ENCODE data around the gene HS3ST6.

The HS3ST6 gene

GRCh38 chr16:1871974-1872635 is 46.1 kb downstream of the HS3ST6 start, which contains the start of gene MEIOB:
Gene MEIOB (minus strand): TSS chr16:1872164. CDS start chr16:1868175, 3,989 bp downstream.
- no peaks in the 10 kb centered on the region for H3K4me1 ChIP-seq (ENCODE audit: control insufficient read depth, insufficient read depth, low read length)
- no peaks in the 10 kb centered on the region for H3K36me3 ChIP-seq (ENCODE audit: control insufficient read depth, insufficient read depth, low read length)
- no peak within 1 kb of the TSS for H3K27ac ChIP-seq (ENCODE audit: low read depth, low read length)
- no peak within 1 kb of the TSS for H3K9ac ChIP-seq (ENCODE audit: low read length)
- peaks cover 3% of the 10 kb centered on the region for H3K27me3 ChIP-seq (ENCODE audit: control insufficient read depth, insufficient read depth, low read length)
- no peak within 1 kb of the TSS for H3K4me3 ChIP-seq (ENCODE audit: low read length)

- peaks cover 3% of the 10 kb centered on the region for H3K27me3 ChIP-seq (ENCODE audit: control insufficient read depth, insufficient read depth, low read length)
- H3K4me3 ChIP-seq (ENCODE audit: low read length), result no peak overlapping the region
- no peaks in the 10 kb centered on the region for H3K36me3 ChIP-seq (ENCODE audit: control insufficient read depth, insufficient read depth, low read length)
- H3K4me1 ChIP-seq (ENCODE audit: control insufficient read depth, insufficient read depth, low read length), result no peaks in the 10 kb centered on the region
- no peak overlapping the region for H3K27ac ChIP-seq (ENCODE audit: low read depth, low read length)
- H3K9ac ChIP-seq (ENCODE audit: low read length), result no peak overlapping the region
These were observed 47.7 kb downstream of the HS3ST6 start for GRCh38 chr16:1870365-1871082.

GRCh38 chr16:1865902-1866690 is 52.1 kb downstream of the HS3ST6 start:
- Histone ChIP-seq H3K9ac (ENCODE audit: low read length) (no peak overlapping the region), H3K4me3 (ENCODE audit: low read length) (no peak overlapping the region), H3K27ac (ENCODE audit: low read depth, low read length) (no peak overlapping the region), H3K36me3 (ENCODE audit: control insufficient read depth, insufficient read depth, low read length) (no peaks in the 10 kb centered on the region), H3K4me1 (ENCODE audit: control insufficient read depth, insufficient read depth, low read length) (no peaks in the 10 kb centered on the region), H3K27me3 (ENCODE audit: control insufficient read depth, insufficient read depth, low read length) (peaks cover 3% of the 10 kb centered on the region)

- Histone ChIP-seq H3K27me3 (ENCODE audit: control insufficient read depth, insufficient read depth, low read length) (peaks cover 3% of the 10 kb centered on the region), H3K27ac (ENCODE audit: low read depth, low read length) (no peak overlapping the region), H3K4me3 (ENCODE audit: low read length) (no peak overlapping the region), H3K4me1 (ENCODE audit: control insufficient read depth, insufficient read depth, low read length) (no peaks in the 10 kb centered on the region), H3K9ac (ENCODE audit: low read length) (no peak overlapping the region), H3K36me3 (ENCODE audit: control insufficient read depth, insufficient read depth, low read length) (no peaks in the 10 kb centered on the region)
These were observed 54.3 kb downstream of the HS3ST6 start for GRCh38 chr16:1863681-1864460.

GRCh38 chr16:1862394-1862793 is 55.8 kb downstream of the HS3ST6 start:
- Histone ChIP-seq H3K9ac (ENCODE audit: low read length) (no peak overlapping the region), H3K36me3 (ENCODE audit: control insufficient read depth, insufficient read depth, low read length) (no peaks in the 10 kb centered on the region), H3K27ac (ENCODE audit: low read depth, low read length) (no peak overlapping the region), H3K4me3 (ENCODE audit: low read length) (no peak overlapping the region), H3K27me3 (ENCODE audit: control insufficient read depth, insufficient read depth, low read length) (peaks cover 7% of the 10 kb centered on the region), H3K4me1 (ENCODE audit: control insufficient read depth, insufficient read depth, low read length) (no peaks in the 10 kb centered on the region)

GRCh38 chr16:1861730-1862129 is 56.5 kb downstream of the HS3ST6 start:
- no peak overlapping the region for H3K9ac ChIP-seq (ENCODE audit: low read length)
- no peak overlapping the region for H3K4me3 ChIP-seq (ENCODE audit: low read length)
- H3K36me3 ChIP-seq (ENCODE audit: control insufficient read depth, insufficient read depth, low read length), result no peaks in the 10 kb centered on the region
- no peaks in the 10 kb centered on the region for H3K4me1 ChIP-seq (ENCODE audit: control insufficient read depth, insufficient read depth, low read length)
- H3K27me3 ChIP-seq (ENCODE audit: control insufficient read depth, insufficient read depth, low read length), result peaks cover 7% of the 10 kb centered on the region
- H3K27ac ChIP-seq (ENCODE audit: low read depth, low read length), result no peak overlapping the region
